A673 (cell line): ENCODE measurements around the gene ATG4A.

Experiments used
- CTCF ChIP-seq: fragments of 300-800, 200-600 bp; sonication (generic); conservative IDR thresholded peaks from 2 replicates; pipeline ENCODE4 v1.5.1; 2017; ENCODE audit warnings: low read depth, mild to moderate bottlenecking, antibody characterized with exemption, low read length, moderate library complexity, mixed read lengths
- EZH2 ChIP-seq: fragments of 200-600 bp; sonication (generic); IDR thresholded peaks from 2 replicates; pipeline ENCODE4 v1.6.1; 2017; ENCODE audit warnings: borderline replicate concordance, low read depth, mild to moderate bottlenecking, mixed read lengths, antibody characterized with exemption, low read length; ENCODE audit not compliant: poor library complexity, severe bottlenecking

GRCh38 chrX:108070891-108071290 is 20.7 kb upstream of the ATG4A start:
- TF ChIP-seq CTCF (no peak), EZH2 (no peak)
